NCI-H1048 (cell line): Measurements from ENCODE around the gene SCN1A.
A peak's percentile ranks its signal among the peaks of the same experiment; 100 is the strongest.
"Not testable (repeated sequence)": the region's sequence is repeated elsewhere in the genome, so short reads cannot be mapped to it uniquely, and the experiment has no call there.

ENCODE experiments used
- DNase-seq: peaks from one replicate; lab custom pipeline; 2025; lab: John Stamatoyannopoulos, UW

SCN1A gene

GRCh38 chr2:166135152-166135848, 7.5 kb upstream of the SCN1A start:
- no peak for DNase-seq

GRCh38 chr2:166134252-166135151, 6.7 kb upstream of the SCN1A start:
- peak; percentile 7 for DNase-seq

GRCh38 chr2:166133653-166134052, 5.8 kb upstream of the SCN1A start:
- no peak for DNase-seq

- no peak for DNase-seq
These were observed 311 bp upstream of the SCN1A start for GRCh38 chr2:166128156-166128505.

- no peak for DNase-seq
These were observed 1.7 kb downstream of the SCN1A start for GRCh38 chr2:166126007-166126639.

GRCh38 chr2:166125557-166125956, 2.3 kb downstream of the SCN1A start:
- no peak for DNase-seq

GRCh38 chr2:166118180-166118579, 9.6 kb downstream of the SCN1A start:
- DNase-seq: no peak

DNA sequence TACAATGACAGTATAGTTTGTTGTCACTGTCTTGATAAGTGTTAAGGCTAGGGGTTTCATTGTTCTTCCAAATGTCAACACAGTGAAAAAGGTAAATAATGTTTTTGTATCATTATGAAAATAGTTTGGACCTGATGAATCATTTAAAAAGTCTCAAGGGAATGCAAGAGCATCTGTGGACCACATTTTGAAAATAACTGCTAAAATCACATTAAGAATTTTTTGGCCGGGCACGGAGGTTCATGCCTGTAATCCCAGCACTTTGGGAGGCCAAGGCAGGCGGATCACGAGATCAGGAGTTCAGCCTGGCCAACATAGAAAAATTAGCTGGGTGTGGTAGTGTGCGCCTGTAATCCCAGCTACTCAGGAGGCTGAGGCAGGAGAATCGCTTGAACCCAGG, 10.3 kb downstream of the SCN1A start:
- DNase-seq: no peak

GRCh38 chr2:166115589-166115988, 12.2 kb downstream of the SCN1A start:
- DNase-seq: no peak

- DNase-seq: no peak
These were observed 15.6 kb downstream of the SCN1A start for GRCh38 chr2:166112193-166112605.

DNA sequence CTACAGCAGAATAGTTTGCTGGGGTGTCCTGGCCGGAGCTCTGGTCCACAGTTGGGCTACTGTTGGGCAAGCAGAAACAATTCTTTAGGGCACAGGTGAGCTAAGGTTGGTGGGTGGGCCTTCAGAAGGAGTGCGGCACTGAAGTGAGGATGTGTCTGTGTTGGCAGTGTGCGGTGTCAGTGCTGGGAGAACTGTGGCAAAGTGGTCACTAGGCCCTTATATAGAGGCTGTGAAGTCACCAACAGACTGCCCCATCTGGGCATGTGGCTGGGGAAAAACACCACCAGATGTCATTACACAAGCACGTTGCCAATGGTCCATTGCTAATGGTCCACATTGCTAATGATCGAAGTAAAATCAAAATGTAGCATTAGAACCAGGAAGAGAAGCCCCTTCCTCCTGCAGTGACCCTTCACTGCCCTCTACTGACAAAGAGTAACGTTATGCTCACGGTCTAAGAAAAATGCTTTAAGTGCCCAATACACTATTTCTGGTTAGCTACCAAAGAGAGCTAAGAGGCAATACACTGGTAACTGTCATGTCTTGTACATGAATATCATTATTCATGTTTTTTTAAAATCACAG, 21.3 kb downstream of the SCN1A start:
- DNase-seq: no peak

DNA sequence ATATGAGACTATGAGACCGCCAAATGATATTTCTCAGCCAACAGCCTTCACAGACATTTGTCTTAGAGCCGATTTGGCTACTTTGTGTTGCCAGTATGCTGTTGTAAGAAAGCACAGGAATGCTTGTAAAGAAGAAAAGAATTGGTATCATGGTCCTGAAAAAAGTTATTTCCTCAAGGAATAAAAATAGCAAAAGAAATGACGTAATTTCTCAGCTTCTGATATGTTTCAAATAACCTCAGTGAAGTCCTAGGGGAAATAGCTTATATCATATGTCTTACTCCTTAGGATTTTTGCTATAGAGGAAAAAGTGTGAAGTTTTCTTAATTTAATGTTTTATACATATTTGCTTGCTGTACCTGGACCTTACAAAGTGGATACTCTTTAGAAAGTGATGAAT, 23.0 kb downstream of the SCN1A start:
- no peak for DNase-seq

DNA sequence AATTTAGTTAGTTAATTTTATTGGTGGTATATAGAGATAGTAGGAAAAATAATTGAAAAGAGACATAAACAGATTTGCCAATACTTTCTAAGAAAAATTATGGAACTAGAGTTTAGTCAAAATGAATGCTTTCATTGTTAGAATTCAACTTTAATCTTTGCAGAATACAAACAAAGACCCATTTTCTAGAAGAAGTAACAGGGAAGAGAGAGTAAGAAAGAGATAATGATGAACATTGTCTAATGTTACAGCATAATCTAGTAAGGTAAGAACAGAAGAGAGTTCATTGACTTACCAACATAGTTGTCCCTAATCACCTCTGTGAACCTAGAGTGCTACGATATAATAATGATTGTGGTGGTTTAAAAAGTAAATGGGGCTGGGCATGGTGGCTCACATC, 23.7 kb downstream of the SCN1A start:
- no peak for DNase-seq

GRCh38 chr2:166103277-166103676, 24.5 kb downstream of the SCN1A start:
- not testable (repeated sequence) for DNase-seq

DNA sequence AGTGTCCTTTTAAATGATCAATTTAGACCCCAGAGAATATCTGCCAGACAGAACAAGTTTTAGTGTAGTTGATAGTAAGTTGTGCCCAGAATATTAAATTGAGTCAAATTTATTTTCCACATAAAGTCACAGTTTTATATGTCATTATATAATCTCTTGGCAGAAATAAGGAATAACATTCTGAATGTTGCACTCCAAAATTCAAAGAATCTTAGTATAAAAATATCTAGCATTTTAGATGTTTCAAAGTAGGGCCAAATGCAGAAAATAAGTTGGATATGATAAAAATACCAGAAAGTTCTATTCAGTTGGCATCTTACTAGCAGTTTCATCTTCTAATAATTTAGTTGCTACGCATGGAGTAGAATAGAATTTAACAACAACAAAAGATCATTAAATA, 33.5 kb downstream of the SCN1A start:
- no peak for DNase-seq

- no peak for DNase-seq
These were observed 34.9 kb downstream of the SCN1A start for GRCh38 chr2:166092889-166093288.

- DNase-seq: no peak
These were observed 36.4 kb downstream of the SCN1A start for GRCh38 chr2:166091439-166091838.

DNA sequence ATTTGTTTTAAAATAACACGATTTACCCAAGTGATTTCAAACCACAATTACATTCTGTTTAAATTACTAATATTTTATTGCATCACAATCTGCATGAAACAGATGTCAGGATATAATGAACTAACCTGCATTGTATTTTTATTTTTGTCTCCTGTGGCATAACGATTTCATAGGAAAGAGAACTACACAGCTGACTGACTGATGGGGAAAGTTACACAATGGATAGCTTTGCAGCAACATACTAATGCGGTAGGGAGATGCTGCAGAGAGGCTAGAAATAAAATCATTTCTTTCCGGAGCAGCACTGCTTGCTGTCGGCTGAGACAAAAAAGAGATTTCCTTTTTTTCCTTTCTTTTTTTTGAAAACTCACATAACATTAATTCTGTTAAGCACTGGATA, 36.9 kb downstream of the SCN1A start:
- DNase-seq: no peak

- DNase-seq: no peak
These were observed 37.5 kb downstream of the SCN1A start for GRCh38 chr2:166090346-166090745.

DNA sequence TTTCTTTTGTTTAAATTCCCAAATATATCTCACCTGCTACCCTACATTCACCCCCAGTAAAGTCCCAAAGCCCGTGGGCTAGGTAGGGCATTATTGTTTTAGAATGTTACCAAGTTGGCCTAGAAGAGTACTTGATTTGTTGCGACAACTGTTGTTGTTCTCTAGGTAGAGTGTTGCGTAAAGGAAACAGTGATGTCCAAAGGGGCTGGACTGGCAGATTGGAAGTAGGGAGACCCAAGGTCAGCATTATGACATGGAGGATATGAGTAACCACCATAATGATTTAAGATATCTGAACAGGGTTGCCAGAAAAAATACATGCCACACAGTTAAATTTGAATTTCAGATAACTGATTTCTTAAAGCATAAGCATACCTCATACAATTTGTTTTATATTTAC, 39.2 kb downstream of the SCN1A start:
- DNase-seq: no peak

GRCh38 chr2:166084301-166084700, 43.5 kb downstream of the SCN1A start:
- DNase-seq: no peak

DNA sequence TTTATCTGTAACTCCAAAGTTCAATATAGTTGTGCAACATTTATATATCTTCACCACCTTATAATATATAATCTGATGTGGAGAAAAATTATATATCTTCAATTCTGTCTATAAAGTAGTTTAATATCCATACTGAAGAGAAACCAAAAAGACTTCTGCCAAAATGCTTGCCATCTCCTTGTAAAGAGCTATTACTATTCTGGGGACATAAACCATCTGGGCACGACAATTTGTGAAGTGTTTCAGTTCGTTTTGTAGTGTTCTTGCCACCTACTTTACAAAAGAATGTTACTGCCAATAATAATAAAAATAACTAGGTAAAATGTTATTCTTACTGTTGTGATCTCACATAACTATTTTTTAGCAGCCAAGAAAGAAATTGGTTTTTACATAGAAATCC, 45.1 kb downstream of the SCN1A start:
- no peak for DNase-seq

GRCh38 chr2:166081852-166082251, 46.0 kb downstream of the SCN1A start:
- DNase-seq: no peak
